Small intestine (tissue), 7 donors: ENCODE data around the gene IGSF21. TPM values are rescaled to one million over a fixed set of nuclear protein-coding genes. Genes with fewer than 3 reads are reported as not detected.

Experiments
- DNase-seq, 2 donors: peaks; one replicate each; pipeline versions ENCODE4 v3.0.0 to v3.0.0-alpha.2; 2013
- FAIRE-seq: peaks from 2 replicates; lab custom pipeline; 2012; peaks lifted over from hg19 to GRCh38; lab: Jason Lieb, UNC
- H3K27ac ChIP-seq, 3 donors: one replicate each; pipeline ENCODE4 v1.5.1; 2013; ENCODE audit warnings: low read length in 2 of 3, mild to moderate bottlenecking in 2 of 3, control low read depth in 1 of 3, inconsistent platforms in 1 of 3, low read depth in 1 of 3, moderate library complexity in 1 of 3
- H3K27me3 ChIP-seq, 3 donors: one replicate each; pipeline ENCODE4 v1.6.1; 2013; ENCODE audit warnings: low read length in 3 of 3, inconsistent platforms in 1 of 3; ENCODE audit not compliant: control insufficient read depth in 3 of 3, insufficient read depth in 3 of 3
- H3K36me3 ChIP-seq, 3 donors: one replicate each; pipeline ENCODE4 v1.6.1; 2013; ENCODE audit warnings: low read length in 3 of 3, inconsistent platforms in 1 of 3, low read depth in 1 of 3, mild to moderate bottlenecking in 1 of 3, moderate library complexity in 1 of 3; ENCODE audit not compliant: control insufficient read depth in 3 of 3, insufficient read depth in 2 of 3
- H3K4me1 ChIP-seq, 3 donors: one replicate each; pipeline ENCODE4 v1.6.1; 2013; ENCODE audit warnings: low read length in 2 of 3, inconsistent platforms in 1 of 3, low read depth in 1 of 3, mild to moderate bottlenecking in 1 of 3, moderate library complexity in 1 of 3; ENCODE audit not compliant: control insufficient read depth in 3 of 3, insufficient read depth in 2 of 3
- H3K4me3 ChIP-seq, 3 donors: one replicate each; pipeline ENCODE4 v1.5.1; 2013; ENCODE audit warnings: low read length in 3 of 3, control low read depth in 1 of 3, inconsistent platforms in 1 of 3, low read depth in 1 of 3, mild to moderate bottlenecking in 1 of 3, moderate library complexity in 1 of 3
- H3K9me3 ChIP-seq, 2 donors: one replicate each; pipeline ENCODE4 v1.6.1; 2013; ENCODE audit warnings: low read depth in 1 of 2, low read length in 1 of 2; ENCODE audit not compliant: control insufficient read depth in 2 of 2, insufficient read depth in 1 of 2
- WGBS, 3 donors: extraction: QIAGEN DNeasy Blood & Tissue Kit; methylation state at CpG; one replicate each; pipeline ENCODE4 v1.1.7; 2013; 5-methylcytosine and 5-hydroxymethylcytosine counted together
- polyA plus RNA-seq, 4 donors: library from polyadenylated mRNA; stranded (reverse) in 3 of 4; unstranded in 1 of 4; fragments of 200-250 nt in 3 of 4; fragments of 120-200 nt in 1 of 4; gene quantifications; one replicate each; pipeline versions ENCODE4 v1.2.1 to v1.2.3, GENCODE V29; 2013
- donor health status: healthy with polysubstance abuse.
- donor health status: control.
- donor health status: control.
- donor health status: Bipolar disorder and iron deficiency.
- donor health status: healthy.

The IGSF21 gene
- polyA plus RNA-seq, 4 donors = 0.18 to 0.38 TPM; not detected in 2

GRCh38 chr1:18390953-18391352 is 283.4 kb downstream of the IGSF21 start:
- no peak for DNase-seq
- no peaks in the 10 kb centered on the region for H3K4me1 ChIP-seq
- no peak overlapping the region for H3K27ac ChIP-seq
- no peaks in the 10 kb centered on the region for H3K36me3 ChIP-seq
- no peaks in the 10 kb centered on the region for H3K9me3 ChIP-seq
- no peak for FAIRE-seq
- no peaks in the 10 kb centered on the region for H3K27me3 ChIP-seq
- WGBS, 3 donors = 85 to 88% (median 86%) methylated on average over 11 of the region's 11 CpGs
- no peak overlapping the region for H3K4me3 ChIP-seq

DNA sequence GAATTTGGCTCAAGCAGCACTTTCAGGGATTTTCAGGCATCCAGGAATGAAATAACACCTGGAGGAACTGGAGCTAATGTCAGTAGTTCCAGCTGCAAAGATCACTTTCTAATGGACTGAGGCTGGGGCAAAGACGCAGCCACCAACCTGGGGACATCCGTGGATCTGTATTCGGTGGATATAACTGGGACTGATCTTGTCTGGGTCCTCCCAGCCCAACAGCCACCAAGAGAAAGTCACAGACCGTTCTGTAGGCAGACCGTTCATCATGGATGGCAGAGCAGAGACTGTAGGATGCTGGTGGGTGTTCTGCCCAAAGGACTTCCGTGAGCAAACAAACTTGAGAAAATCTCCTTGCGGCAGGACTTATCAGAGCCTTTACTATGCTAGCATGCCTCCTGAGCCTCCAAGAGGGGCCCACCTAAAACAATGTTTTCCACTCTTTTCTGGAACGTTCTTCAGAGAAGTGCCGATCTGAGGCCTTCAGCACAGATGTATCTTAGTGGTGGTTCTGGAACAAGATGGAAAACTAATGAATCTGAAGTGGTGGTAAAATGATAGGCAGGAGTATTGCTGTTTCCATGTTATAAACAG is 287.1 kb downstream of the IGSF21 start:
- Histone ChIP-seq H3K4me1 (no peaks in the 10 kb centered on the region), H3K9me3 (no peaks in the 10 kb centered on the region), H3K36me3 (no peaks in the 10 kb centered on the region), H3K4me3 (no peak overlapping the region), H3K27me3 (no peaks in the 10 kb centered on the region), H3K27ac (no peak overlapping the region)
- WGBS, 3 donors = 83 to 87% (median 83%) methylated on average over 9 of the region's 9 CpGs
- no peak for FAIRE-seq
- no peak for DNase-seq

DNA sequence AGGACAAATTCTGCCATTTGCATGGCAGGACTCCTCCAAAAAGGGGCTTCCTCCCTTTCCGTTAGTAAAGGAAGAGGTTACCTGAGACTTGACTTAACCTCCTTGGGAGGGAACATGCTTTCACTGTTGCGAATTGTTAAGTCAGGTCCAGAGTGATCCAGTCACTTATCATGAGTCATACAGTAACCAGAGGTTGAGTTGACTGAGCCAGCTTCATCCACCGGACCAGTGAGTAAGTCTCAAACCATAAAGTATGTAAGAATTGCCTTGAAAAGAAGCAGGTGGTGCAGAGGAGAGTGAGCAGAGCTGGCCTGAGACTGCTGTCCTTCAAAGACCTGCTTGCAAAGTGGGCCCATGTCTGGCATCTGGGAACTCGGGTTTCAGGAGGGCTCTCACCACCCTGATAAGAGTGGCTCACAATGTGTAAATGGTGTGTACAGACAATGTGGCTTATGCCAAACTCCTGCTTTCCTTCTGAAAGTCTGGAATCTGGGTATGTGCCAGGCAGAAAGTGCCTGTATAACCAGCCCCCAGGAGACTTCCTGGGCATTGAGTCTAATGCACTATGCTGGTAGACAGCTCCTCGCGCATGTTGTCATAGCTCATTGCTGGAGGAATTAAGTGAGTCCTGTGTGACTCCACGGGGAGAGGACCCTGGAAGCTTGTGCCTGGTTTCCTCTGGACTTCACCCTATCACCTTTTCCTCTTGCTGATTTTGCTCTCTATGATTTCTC is 288.8 kb downstream of the IGSF21 start:
- 50 to 68% (median 65%) methylated on average over 7 of the region's 7 CpGs for WGBS, 3 donors
- H3K27ac ChIP-seq = no peak overlapping the region

DNA sequence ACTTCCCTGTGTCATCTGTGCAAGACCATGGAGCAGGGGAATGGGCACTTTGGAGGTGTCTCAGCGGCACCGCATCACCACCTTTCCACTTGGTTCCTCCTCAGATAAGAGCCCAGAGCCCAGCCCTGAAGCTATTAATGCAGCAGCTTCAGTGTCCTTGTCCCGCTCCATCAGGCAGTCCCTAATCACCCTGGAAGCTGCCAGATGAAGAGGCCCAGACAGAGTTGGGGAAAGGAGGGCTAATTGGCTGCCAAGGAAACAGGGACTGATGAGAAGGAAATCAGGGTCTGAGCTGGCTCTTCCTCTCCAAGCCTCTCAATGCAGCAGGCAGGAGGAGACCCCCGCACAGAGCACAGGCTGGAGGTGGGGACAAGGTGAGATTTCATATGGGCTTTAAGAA is 290.0 kb downstream of the IGSF21 start:
- DNase-seq (no peak), FAIRE-seq (no peak)
- Histone ChIP-seq H3K4me3 (no peak overlapping the region), H3K36me3 (no peaks in the 10 kb centered on the region), H3K27ac (no peak overlapping the region), H3K9me3 (no peaks in the 10 kb centered on the region), H3K27me3 (peaks cover 0 to 2% (median 0%) of the 10 kb centered on the region in 3 donors), H3K4me1 (no peaks in the 10 kb centered on the region)
- WGBS, 3 donors = 66 to 82% (median 75%) methylated on average over 4 of the region's 4 CpGs

More for the DNA sequence above, 288.8 kb downstream of the IGSF21 start:
- DNase-seq (no peak), FAIRE-seq (no peak)
- H3K36me3 ChIP-seq = no peaks in the 10 kb centered on the region
- no peak overlapping the region for H3K4me3 ChIP-seq
- no peaks in the 10 kb centered on the region for H3K9me3 ChIP-seq
- H3K27me3 ChIP-seq = peaks cover 0 to 2% (median 0%) of the 10 kb centered on the region in 3 donors
- no peaks in the 10 kb centered on the region for H3K4me1 ChIP-seq

- H3K4me1 ChIP-seq = no peaks in the 10 kb centered on the region
- FAIRE-seq (no peak), DNase-seq (no peak)
- H3K27me3 ChIP-seq = peaks cover 0 to 4% (median 0%) of the 10 kb centered on the region in 3 donors
- H3K4me3 ChIP-seq = no peak overlapping the region
- H3K27ac ChIP-seq = no peak overlapping the region
- H3K9me3 ChIP-seq = no peaks in the 10 kb centered on the region
- H3K36me3 ChIP-seq = no peaks in the 10 kb centered on the region
- 12 to 44% (median 35%) methylated on average over 4 to 5 of the region's 5 CpGs for WGBS, 3 donors
Measured at GRCh38 chr1:18398791-18399530, 291.4 kb downstream of the IGSF21 start.

- H3K4me1 ChIP-seq = no peaks in the 10 kb centered on the region
- FAIRE-seq = no peak
- 71 to 81% (median 75%) methylated on average over 7 of the region's 7 CpGs for WGBS, 3 donors
- no peak overlapping the region for H3K27ac ChIP-seq
- no peak overlapping the region for H3K4me3 ChIP-seq
- peaks cover 0 to 4% (median 0%) of the 10 kb centered on the region in 3 donors for H3K27me3 ChIP-seq
- H3K36me3 ChIP-seq = no peaks in the 10 kb centered on the region
- no peak for DNase-seq
- H3K9me3 ChIP-seq = peaks cover 0 to 7% of the 10 kb centered on the region in 2 donors
Measured at GRCh38 chr1:18400347-18401102, 292.9 kb downstream of the IGSF21 start.

- WGBS, 3 donors = 58 to 68% (median 58%) methylated on average over 3 of the region's 3 CpGs
- Histone ChIP-seq H3K9me3 (peaks cover 0 to 7% of the 10 kb centered on the region in 2 donors), H3K36me3 (no peaks in the 10 kb centered on the region), H3K27ac (no peak overlapping the region), H3K27me3 (peaks cover 0 to 4% (median 0%) of the 10 kb centered on the region in 3 donors), H3K4me1 (no peaks in the 10 kb centered on the region), H3K4me3 (no peak overlapping the region)
- DNase-seq (no peak), FAIRE-seq (no peak)
Measured at GRCh38 chr1:18401921-18402320, 294.3 kb downstream of the IGSF21 start.

GRCh38 chr1:18404460-18404859 is 296.9 kb downstream of the IGSF21 start:
- H3K4me1 ChIP-seq = no peaks in the 10 kb centered on the region
- no peak for FAIRE-seq
- no peak for DNase-seq
- H3K27me3 ChIP-seq = peaks cover 0 to 4% (median 0%) of the 10 kb centered on the region in 3 donors
- no peaks in the 10 kb centered on the region for H3K36me3 ChIP-seq
- H3K27ac ChIP-seq = no peak overlapping the region
- no peak overlapping the region for H3K4me3 ChIP-seq
- peaks cover 0 to 7% of the 10 kb centered on the region in 2 donors for H3K9me3 ChIP-seq
- WGBS, 3 donors = 29 to 61% (median 54%) methylated on average over 3 of the region's 3 CpGs
